ENCODE data around the gene MICAL3. TPM values are rescaled to one million over a fixed set of nuclear protein-coding genes. Genes with fewer than 3 reads are reported as not detected.

MICAL3 gene
- total and polyA plus RNA-seq, 2 donors, result 31.8 to 42.4 TPM

GRCh38 chr22:17851759-17852158, 172.6 kb downstream of the MICAL3 start:
- no peak overlapping the region for H3K27ac ChIP-seq (ENCODE audit: low read depth)
- WGBS, result 68% methylated on average over 14 of the region's 14 CpGs
- H3K36me3 ChIP-seq (ENCODE audit: insufficient read depth), result no peaks in the 10 kb centered on the region
- no peak overlapping the region for H3K4me3 ChIP-seq (ENCODE audit: low read depth, low read length)
- no peaks in the 10 kb centered on the region for H3K4me1 ChIP-seq (ENCODE audit: insufficient read depth)
- DNase-seq (ENCODE audit: extremely low spot score), result no peak

DNA sequence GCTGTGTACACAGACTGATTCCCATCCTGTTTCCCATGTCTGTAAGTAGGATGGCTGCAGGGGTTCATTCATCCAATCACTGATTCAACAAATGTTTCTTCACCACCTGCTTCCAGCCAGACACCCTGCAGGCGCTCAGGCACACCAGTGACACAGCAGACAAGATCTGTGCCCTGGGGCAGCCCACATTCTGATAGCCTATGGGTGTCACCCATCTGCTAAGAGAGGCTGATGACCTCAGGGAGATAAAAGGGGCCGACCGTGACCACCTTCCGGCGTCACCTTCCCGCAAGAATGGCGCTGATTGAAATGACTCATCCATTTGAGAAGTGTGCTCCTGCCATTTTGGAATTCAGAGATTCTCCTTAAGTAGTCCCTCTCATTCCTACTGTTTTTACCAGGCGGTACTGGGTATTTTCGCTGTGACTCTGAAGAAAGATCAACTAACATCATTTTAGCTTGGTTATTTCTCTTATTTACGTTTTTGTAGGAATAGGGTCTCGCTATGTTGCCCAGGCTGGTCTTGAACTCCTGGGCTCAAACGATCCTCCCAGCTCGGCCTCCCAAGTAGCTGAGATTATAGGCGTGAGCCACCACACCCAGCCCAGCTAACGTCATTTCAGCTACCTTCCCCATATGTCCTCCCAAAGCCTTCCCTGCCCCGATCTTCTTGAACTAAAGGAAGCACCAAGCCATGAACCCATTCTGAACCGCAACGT, 176.8 kb downstream of the MICAL3 start:
- WGBS, result 91% methylated on average over 18 of the region's 18 CpGs
- Histone ChIP-seq H3K36me3 (ENCODE audit: insufficient read depth) (no peaks in the 10 kb centered on the region), H3K27ac (ENCODE audit: low read depth) (no peak overlapping the region), H3K4me1 (ENCODE audit: insufficient read depth) (no peaks in the 10 kb centered on the region), H3K4me3 (ENCODE audit: low read depth, low read length) (no peak overlapping the region)
- DNase-seq (ENCODE audit: extremely low spot score), result no peak

DNA sequence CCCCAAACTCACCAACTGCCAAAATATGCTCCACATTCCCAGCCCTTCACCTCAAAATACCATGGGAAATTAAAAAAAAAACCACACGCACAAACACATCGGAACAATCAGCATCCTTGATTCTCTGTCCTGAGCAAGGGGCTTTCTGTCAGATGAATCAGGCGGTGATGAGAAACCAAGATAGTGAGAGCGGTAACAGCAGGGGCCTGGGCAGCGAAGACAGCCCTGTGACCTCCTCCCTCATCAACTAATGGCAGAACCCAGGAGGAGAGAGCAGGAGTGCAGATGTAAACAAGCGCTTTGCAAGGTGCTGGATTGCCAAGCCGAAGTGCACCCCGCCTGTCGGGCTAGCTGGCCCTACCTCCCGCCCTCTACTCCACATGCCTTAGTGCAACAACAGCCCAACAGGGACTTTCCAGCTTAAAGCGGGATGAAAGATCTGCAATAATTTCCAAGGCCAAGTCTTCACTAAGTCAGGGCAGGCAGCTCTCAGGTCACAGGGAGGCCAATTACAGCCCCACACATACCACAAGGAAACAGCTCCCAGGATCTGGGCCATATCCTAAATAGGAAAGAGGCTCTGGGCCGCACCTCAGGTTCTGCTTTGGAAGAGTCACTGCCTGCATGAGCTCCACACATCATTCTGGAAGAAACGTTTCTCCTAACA, 177.9 kb downstream of the MICAL3 start:
- H3K4me1 ChIP-seq (ENCODE audit: insufficient read depth), result no peaks in the 10 kb centered on the region
- H3K27ac ChIP-seq (ENCODE audit: low read depth), result no peak overlapping the region
- no peak overlapping the region for H3K4me3 ChIP-seq (ENCODE audit: low read depth, low read length)
- WGBS, result 42% methylated on average over 13 of the region's 13 CpGs
- DNase-seq (ENCODE audit: extremely low spot score), result no peak
- no peaks in the 10 kb centered on the region for H3K36me3 ChIP-seq (ENCODE audit: insufficient read depth)

- Histone ChIP-seq H3K4me1 (ENCODE audit: insufficient read depth) (no peaks in the 10 kb centered on the region), H3K36me3 (ENCODE audit: insufficient read depth) (no peaks in the 10 kb centered on the region), H3K27ac (ENCODE audit: low read depth) (peak overlapping the region; percentile 3), H3K4me3 (ENCODE audit: low read depth, low read length) (no peak overlapping the region)
- no peak for DNase-seq (ENCODE audit: extremely low spot score)
- 30% methylated on average over 3 of the region's 3 CpGs for WGBS
These were observed 178.6 kb downstream of the MICAL3 start for GRCh38 chr22:17845790-17846189.

DNA sequence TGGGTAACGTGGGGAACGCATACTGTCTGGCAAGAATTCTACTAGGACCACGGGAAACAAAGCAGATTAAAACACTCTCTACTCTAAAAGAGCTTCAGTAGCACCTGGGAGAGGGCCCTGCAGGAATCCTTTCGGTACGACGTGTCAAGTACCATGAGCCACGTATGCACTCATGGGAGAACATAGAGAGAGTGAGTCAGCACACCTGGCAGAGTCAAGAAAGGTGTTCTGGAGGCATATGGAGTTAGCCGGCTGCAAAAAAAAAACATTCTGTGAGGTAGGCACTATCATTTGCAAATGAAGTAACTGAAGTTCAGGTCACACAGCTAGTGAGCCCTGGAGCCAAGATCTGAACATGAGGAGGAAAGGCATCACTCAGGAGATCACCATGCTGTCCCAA, 179.0 kb downstream of the MICAL3 start:
- 72% methylated on average over 8 of the region's 8 CpGs for WGBS

DNA sequence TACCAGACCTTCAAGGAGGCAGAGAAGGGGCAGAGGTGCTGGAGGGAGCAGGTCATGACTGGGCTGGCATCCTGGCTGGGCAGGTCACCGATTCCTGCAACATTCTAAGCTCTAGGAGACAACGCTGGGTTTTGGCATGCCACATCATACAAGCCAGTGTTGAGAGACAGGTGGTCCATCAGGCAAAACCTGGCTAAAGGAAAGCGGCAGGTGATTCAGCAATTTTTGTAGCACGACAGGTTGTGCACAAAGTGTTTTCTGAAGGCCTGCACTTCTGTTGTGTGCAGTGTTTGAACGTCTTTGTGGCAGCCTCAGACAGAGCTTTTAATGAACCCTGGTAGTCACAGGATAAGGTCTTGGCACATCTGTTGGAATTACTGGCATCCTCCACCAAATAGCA, 180.2 kb downstream of the MICAL3 start:
- no peak for DNase-seq (ENCODE audit: extremely low spot score)
- no peak overlapping the region for H3K27ac ChIP-seq (ENCODE audit: low read depth)
- WGBS, result 82% methylated on average over 5 of the region's 5 CpGs
- no peak overlapping the region for H3K4me3 ChIP-seq (ENCODE audit: low read depth, low read length)
- no peaks in the 10 kb centered on the region for H3K36me3 ChIP-seq (ENCODE audit: insufficient read depth)
- no peaks in the 10 kb centered on the region for H3K4me1 ChIP-seq (ENCODE audit: insufficient read depth)

More for the DNA sequence above, 179.0 kb downstream of the MICAL3 start:
- H3K4me1 ChIP-seq (ENCODE audit: insufficient read depth), result no peaks in the 10 kb centered on the region
- peak overlapping the region; percentile 3 for H3K27ac ChIP-seq (ENCODE audit: low read depth)
- H3K36me3 ChIP-seq (ENCODE audit: insufficient read depth), result no peaks in the 10 kb centered on the region
- H3K4me3 ChIP-seq (ENCODE audit: low read depth, low read length), result no peak overlapping the region
- no peak for DNase-seq (ENCODE audit: extremely low spot score)

DNA sequence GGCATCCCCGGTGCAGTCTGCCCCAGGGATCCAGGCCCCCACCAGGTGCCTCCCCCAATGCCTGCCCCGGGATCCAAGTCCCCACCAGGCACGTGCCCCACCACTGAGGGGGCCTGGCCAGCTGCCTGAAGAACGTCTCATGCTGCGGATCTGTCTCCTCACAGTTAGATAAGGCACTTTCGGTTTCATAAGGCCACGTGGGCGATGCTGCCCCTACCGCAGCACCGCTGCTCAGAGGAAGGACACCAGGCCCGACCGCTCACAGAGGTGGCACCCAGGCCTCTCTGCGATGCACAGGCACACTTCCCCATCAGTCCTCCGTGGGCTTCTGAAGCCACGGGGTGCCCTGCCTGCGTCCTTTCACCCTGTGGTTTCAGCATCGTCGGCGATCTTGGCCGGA, 182.0 kb downstream of the MICAL3 start:
- Histone ChIP-seq H3K27ac (ENCODE audit: low read depth) (no peak overlapping the region), H3K4me3 (ENCODE audit: low read depth, low read length) (no peak overlapping the region)
- DNase-seq (ENCODE audit: extremely low spot score), result no peak

DNA sequence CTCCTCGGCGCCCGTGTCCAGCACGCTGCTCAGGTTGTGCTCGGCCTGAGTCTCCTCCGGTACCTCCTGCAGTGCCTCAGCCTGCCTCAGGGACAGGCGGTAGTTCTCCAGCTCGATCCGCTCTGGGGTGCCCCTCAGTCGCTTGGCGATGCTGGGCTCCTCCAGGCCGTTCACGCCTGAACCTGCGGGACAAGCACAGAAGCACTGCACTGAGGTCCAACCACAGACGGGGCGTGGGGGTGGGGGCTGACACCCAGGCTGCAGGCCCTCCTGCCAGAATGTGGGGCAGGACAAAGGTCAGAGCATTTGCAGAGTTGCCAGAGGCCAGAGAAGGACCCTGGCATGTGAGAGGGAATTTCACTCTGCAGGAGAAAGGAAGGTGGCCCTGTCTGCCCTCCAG, 182.5 kb downstream of the MICAL3 start:
- no peak overlapping the region for H3K4me3 ChIP-seq (ENCODE audit: low read depth, low read length)
- DNase-seq (ENCODE audit: extremely low spot score), result no peak
- H3K4me1 ChIP-seq (ENCODE audit: insufficient read depth), result no peaks in the 10 kb centered on the region

More for the DNA sequence above, 182.0 kb downstream of the MICAL3 start:
- H3K36me3 ChIP-seq (ENCODE audit: insufficient read depth), result no peaks in the 10 kb centered on the region
- no peaks in the 10 kb centered on the region for H3K4me1 ChIP-seq (ENCODE audit: insufficient read depth)
- WGBS, result 68% methylated on average over 20 of the region's 20 CpGs

DNA sequence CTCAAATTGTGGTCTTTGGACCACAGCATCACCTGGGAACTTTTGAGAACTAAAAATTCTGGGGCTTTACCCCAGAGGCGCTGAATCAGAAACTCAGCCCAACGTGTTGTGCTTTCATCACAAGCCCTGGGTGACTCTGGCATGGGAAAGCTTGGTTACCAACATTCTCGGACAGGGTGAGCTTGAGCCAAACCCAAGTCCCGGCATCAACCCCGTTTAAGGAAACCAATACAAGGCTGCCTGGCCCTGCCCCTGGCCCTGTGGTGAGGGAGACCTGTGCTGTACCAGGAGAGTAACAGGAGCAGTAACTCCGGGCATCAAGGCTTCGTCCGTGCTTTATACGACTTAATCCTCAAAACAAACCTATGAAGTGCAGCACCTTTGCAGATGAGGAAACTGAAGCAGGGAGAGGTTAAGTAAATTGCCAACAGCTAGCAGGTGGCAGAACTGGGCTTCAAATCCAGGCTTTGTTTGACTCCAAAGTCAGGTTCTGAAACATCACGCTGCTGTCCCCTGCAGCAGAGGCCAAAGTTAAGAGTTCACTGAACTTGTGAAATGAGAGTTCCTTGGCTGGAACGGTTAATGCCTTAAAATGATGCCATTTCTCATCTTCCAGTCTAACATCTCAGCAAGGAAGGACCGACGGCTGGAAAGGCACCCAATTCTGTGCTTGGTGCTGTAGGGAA, 186.0 kb downstream of the MICAL3 start:
- no peaks in the 10 kb centered on the region for H3K4me1 ChIP-seq (ENCODE audit: insufficient read depth)
- no peak for DNase-seq (ENCODE audit: extremely low spot score)

More for the DNA sequence above, 182.5 kb downstream of the MICAL3 start:
- H3K27ac ChIP-seq (ENCODE audit: low read depth), result no peak overlapping the region
- WGBS, result 94% methylated on average over 16 of the region's 16 CpGs
- H3K36me3 ChIP-seq (ENCODE audit: insufficient read depth), result no peaks in the 10 kb centered on the region

GRCh38 chr22:17836992-17837742, 187.2 kb downstream of the MICAL3 start:
- 63% methylated on average over 14 of the region's 14 CpGs for WGBS
- H3K4me1 ChIP-seq (ENCODE audit: insufficient read depth), result no peaks in the 10 kb centered on the region
- no peak overlapping the region for H3K27ac ChIP-seq (ENCODE audit: low read depth)
- DNase-seq (ENCODE audit: extremely low spot score), result no peak
- H3K36me3 ChIP-seq (ENCODE audit: insufficient read depth), result no peaks in the 10 kb centered on the region
- no peak overlapping the region for H3K4me3 ChIP-seq (ENCODE audit: low read depth, low read length)

More for the DNA sequence above, 186.0 kb downstream of the MICAL3 start:
- Histone ChIP-seq H3K36me3 (ENCODE audit: insufficient read depth) (no peaks in the 10 kb centered on the region), H3K4me3 (ENCODE audit: low read depth, low read length) (no peak overlapping the region), H3K27ac (ENCODE audit: low read depth) (no peak overlapping the region)
- 92% methylated on average over 13 of the region's 13 CpGs for WGBS

DNA sequence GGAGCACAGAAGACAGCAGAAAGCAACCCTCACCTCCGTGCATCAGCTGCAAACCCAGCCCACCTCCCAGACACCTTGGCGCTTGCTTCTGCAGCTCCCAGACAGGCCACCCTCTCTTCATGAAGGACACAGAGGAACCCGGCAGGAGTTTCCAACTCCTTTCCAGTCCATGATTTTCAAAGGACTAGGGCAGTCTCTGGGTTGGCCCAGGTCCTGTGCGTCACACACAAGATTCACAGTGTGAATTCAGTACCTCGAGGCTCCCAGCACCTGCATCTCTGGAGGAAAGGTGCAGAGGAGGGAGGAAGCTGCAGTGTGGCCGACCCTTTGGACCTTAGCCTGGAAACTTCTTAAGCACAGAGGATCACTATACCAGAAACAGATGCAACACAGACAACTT, 189.1 kb downstream of the MICAL3 start:
- Histone ChIP-seq H3K4me3 (ENCODE audit: low read depth, low read length) (no peak overlapping the region), H3K36me3 (ENCODE audit: insufficient read depth) (no peaks in the 10 kb centered on the region), H3K27ac (ENCODE audit: low read depth) (no peak overlapping the region), H3K4me1 (ENCODE audit: insufficient read depth) (no peaks in the 10 kb centered on the region)
- DNase-seq (ENCODE audit: extremely low spot score), result no peak
- WGBS, result 86% methylated on average over 6 of the region's 6 CpGs

DNA sequence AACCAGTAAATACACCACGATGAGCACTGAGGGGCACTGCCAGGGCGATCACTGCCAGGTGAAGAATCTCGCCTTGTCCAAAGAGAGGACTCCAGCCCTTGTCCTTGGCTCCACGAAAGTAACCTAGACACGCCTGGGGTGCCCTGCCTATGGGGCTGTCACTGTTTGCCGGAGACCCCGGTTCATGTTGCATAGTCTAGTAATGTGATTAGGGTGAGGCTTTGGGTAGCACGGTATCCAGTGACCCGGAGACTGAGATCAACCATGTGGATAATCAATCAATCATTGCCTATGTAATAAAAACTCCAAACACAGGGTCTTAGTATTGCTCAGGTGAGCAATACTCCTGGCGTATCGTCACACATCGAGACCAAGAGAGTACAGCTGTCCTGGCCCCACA, 190.9 kb downstream of the MICAL3 start:
- no peaks in the 10 kb centered on the region for H3K36me3 ChIP-seq (ENCODE audit: insufficient read depth)
- H3K4me3 ChIP-seq (ENCODE audit: low read depth, low read length), result no peak overlapping the region
- H3K4me1 ChIP-seq (ENCODE audit: insufficient read depth), result no peaks in the 10 kb centered on the region
- WGBS, result 84% methylated on average over 12 of the region's 12 CpGs
- no peak for DNase-seq (ENCODE audit: extremely low spot score)
- H3K27ac ChIP-seq (ENCODE audit: low read depth), result no peak overlapping the region

DNA sequence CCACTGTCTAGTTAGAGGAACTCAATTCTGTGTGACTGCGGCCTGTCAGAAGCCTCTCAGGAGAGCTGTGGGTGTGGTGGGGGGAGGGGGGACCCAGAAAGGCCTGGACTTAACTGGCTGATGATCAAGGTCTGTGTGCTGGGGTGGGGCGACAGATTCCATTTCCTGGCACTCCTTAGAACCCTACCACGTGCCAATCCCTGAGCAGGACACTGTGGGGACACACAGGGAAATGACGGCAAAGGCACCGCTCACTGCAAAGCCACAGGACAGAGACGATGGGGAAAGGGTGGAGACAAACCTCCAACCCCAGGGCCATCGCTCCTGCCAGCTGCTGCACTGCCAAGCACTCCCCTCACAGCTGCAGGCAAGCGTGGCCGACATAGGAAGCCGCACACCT, 191.7 kb downstream of the MICAL3 start:
- 83% methylated on average over 10 of the region's 10 CpGs for WGBS
- Histone ChIP-seq H3K36me3 (ENCODE audit: insufficient read depth) (no peaks in the 10 kb centered on the region), H3K4me1 (ENCODE audit: insufficient read depth) (no peaks in the 10 kb centered on the region), H3K4me3 (ENCODE audit: low read depth, low read length) (no peak overlapping the region), H3K27ac (ENCODE audit: low read depth) (no peak overlapping the region)
- no peak for DNase-seq (ENCODE audit: extremely low spot score)

Measured in urinary bladder (tissue), 4 donors.